SK-N-MC (cell line): ENCODE data around the gene OR5T1.

Experiments
- EZH2 ChIP-seq: fragments of 200-600 bp; sonication (generic); IDR thresholded peaks from one replicate; pipeline ENCODE4 v1.6.1; 2017; ENCODE audit warnings: antibody characterized with exemption
- POLR2AphosphoS5 ChIP-seq: IDR thresholded peaks from 2 replicates; pipeline ENCODE4 v1.6.1; 2012; ENCODE audit warnings: mild to moderate bottlenecking, low read depth, low read length, borderline replicate concordance

- TF ChIP-seq EZH2 (no peak), POLR2AphosphoS5 (no peak)
Observed at GRCh38 chr11:56273854-56274253, at the start of gene OR5T1.
